NCI-H1930 (cell line): ENCODE results near the gene KLHL5.
A peak's percentile ranks its signal among the peaks of the same experiment; 100 is the strongest.

Source experiments
- DNase-seq, 2 experiments: peaks; one replicate each; lab custom pipeline; 2025; lab: John Stamatoyannopoulos, UW

KLHL5 gene

DNA sequence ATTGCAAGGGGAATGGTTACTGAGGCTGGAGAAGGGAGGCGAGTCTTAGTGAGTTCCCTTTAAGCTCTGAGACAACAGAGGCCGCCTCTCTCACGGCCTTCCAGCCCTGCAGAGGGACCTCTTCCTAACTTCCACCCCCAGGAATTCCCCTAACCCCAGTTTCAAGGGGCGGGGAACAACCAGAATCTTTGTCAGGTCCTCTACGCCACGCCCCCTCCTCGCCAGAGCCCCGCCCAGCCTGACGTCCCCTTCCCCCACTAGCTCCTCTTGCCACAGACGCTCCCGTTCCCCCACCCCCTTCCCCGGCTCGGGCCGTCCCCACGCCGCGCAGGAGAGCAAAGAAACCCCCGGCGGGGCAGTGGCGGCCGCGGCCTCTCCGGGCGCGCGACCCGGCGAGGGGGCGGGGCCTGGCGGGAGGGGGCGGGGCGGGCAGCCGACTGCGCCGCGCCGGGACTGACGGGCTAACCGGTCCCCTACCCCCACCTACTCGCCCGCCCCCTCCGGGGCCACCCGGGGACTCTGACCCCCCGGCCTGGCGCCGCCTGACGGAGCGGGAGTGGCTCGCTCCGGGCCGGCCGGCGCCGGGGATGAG is 17.6 kb upstream of the KLHL5 start:
- peak; percentile 39 to 70 for DNase-seq

DNA sequence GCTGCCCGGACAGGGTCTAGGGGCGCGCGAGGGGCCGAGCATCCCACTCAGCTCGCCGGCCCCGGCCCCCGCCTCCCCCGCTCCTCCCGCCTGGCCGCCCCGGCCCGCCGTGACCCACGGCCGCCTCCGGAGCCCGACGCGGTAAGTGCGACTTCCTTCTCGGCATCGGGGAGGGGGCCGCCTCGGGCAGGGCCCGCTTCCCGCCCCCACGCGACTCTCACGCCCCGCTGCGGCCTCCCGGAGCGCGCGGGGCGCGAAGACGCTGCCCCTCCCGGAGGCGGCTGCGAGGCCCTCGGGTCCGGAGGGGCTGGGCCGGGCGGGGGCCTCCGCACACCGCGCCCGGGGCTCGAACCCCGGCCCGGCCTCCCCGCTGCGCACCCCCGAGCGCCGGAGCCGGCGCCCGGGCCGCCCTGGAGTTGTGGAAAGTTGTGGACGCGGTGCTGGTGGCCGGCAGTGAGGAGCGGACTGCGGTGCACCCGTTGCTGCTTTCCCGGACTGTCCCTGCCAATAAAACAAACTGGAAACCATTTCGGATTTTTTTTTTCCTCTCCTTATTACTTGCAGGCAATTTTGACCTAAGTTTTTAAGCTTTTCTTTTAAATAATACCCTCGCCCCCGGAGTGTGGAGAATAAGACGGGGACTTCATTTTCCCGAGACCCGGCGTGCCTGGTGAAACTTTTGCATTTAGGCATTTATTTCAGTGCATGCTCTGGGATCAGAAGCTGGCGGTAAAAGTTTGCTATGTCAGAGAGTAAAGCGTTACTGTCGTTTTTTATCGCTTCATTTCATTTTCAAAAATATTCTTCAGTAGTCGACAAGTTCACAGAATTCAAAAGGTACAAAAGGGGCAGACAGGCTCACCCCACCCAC is 16.8 kb upstream of the KLHL5 start:
- DNase-seq = no peak

DNA sequence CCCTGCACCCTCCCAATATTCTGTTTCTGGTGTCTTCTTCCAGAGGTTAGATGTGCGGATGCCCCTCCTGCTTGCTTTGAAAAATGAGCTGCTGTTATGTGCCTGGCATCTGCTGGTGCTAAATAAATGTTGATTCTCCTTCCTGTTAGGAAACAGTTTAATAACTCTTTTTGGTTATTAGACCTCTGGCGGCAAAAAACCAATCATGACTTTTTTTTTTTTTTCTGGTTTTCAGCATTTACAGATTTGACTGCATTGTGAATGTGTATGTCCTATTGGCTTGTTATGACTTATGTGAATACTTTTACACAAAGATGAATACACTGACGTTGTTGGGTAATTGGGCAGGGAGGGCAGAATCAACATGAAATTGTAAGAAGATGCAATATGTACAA is 16.2 kb upstream of the KLHL5 start:
- DNase-seq = no peak

DNA sequence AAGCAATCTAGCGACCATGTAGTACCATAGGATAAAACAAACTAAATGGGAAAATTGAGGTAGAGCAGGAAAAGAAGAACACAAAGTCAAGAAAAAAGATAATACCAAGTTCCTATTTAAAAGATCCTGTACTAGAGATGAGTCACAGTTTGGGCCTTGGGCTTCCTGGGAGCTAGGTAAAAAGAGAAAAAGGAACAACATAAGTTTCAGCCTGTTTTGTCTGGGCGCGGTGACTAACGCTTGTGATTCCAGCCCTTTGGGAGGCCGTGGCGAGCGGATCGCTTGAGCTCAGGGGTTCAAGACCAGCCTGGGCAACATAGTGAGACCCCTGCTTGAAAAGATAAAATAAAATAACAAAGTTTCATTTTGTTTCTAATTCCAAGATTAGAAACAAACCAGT is 15.8 kb upstream of the KLHL5 start:
- DNase-seq = no peak

DNA sequence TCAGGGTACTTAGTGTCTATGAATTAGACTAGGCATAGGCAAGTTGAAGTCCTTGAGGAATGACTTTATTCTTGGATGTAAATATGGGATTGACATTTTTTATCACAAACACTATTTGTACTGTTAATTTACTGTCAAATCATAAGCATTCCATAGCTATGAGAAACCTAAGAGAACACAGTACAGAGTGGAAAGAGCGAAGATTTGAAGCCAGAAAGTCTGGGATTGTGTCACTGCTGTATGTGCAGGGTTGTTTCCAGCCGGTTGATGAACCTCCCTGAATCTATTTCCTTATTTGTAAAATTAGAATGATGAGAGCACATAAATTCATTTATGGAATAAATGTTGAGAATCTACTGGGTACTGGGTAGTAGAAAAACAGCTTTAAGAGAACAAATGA is 14.4 kb upstream of the KLHL5 start:
- DNase-seq = no peak

DNA sequence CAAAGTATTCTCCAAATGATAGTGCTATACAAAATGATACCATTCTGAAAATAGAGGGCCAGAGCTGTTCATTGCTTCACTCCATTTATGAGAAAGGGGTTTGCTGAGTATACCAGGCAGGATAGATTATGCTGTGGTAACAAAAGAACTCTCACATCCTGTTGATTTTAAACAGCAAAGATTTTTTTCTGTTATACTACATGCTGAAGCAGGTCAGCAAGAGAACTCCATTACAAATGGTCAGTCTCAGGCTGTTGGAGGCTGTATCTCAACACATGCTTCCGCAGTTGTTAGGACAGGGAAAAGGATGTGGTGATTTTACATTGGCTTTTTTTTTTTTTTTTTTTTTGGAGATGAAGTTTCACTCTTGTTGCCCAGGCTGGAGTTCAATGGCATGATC is 13.7 kb upstream of the KLHL5 start:
- DNase-seq = no peak

DNA sequence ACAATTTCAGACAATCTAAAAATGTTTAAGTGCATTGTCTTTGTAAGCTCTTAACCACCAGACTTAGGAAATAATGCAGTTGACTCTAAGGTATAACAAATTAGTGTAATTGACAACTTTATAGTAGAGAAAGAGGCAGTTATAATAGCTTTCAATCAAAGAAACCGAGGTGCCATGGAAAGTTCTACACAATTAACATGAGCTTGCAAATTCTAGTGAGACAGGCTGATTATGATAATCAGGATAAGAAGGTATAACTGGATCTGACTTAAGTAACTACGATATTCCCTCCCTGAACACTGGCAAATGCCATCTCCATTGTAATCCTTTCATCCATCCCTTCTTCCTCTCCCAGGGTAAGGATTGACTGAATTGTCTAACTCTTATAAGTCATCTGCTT is 11.4 kb upstream of the KLHL5 start:
- DNase-seq = no peak

DNA sequence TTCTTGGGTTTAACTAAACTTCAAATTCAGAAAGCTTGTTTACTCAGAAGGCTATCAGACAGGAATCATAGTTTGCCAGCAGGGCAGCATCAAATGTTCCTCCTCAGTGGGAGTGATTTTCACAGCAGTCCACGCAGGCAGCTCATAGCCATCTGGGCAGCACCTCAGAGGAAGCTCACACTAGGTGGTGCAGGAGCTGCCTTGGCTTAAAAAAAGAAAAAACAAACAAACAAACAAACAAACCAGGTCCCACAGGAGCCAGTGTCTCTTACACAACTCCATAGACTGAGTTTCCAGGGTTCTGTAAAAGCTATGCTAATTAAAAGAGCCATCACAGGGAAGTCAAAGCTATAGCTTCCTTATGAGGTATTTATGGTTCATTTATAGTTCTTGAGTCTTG is 10.5 kb upstream of the KLHL5 start:
- DNase-seq = no peak

DNA sequence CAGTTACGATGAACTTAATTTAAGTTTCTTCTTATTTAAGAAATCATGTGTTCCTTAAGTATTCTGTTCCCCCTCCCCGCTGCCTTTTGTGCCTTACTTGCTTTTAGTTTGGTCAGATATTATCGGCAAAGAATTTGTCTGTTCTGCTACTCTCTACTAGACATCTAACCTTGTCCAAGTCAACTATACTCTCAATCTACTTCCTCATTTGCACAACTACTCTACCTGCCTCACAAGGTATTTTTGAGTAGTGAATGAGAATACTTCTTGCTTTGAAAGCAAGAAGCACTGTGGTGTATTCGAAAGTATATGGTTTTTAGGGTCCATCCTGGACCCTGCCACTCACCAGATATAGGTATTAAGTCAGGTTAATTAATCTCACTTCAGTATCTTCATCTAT is 8.0 kb upstream of the KLHL5 start:
- DNase-seq = no peak

DNA sequence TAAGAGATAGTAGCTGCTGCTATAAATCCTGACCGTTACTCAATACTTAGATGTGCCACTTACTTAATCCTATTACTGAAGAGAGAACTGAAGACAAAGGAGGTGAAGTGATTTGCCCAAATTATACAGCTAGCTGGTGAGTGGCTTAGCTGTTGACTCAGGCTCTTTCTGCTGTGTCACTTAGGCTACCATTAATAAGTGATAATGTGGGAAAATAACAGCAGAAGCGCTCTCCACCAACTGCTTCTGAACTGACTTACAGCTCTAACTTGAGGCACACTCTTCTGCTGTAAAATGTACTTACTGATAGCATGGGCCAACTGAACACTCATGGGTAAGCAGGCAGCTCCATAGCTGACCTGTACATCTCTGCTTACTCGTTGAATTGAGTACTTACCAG is 7.5 kb upstream of the KLHL5 start:
- no peak for DNase-seq

DNA sequence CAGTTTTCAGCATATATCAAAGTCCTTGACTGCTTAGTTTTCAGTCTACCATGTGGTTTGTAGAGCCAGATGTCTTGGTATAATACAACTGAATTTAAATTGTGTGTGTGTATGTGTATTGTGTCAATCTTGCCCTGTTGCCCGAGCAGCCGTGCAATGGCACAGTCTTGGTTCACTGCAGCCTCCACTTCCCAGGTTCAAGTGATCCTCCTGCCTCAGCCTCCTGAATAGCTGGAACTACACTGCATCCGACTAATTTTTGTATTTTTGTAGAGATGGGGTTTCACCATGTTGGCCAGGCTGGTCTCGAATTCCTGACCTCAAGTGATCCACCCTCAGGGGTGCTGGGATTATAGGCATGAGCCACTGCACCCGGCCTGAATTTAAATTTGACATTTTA is 6.0 kb upstream of the KLHL5 start:
- DNase-seq = no peak

DNA sequence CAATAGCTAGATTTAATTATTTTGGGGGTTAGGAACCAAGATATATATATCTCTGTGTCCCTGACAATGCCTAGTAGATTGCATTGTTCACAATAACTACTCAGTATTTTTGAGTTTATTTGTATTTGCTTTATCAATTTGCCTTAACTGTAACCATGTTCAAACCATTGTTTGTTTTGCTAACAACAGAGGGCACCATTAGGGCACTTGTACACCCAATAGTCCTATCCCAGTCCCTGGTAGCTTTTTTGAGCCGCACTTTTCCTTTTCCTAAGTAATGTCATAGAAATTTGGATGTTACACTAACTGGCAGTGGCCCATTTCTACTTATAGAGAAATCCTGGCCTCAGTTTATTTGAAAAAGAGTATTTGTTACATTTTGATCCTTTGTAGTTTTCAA is 575 bp upstream of the KLHL5 start:
- no peak for DNase-seq

DNA sequence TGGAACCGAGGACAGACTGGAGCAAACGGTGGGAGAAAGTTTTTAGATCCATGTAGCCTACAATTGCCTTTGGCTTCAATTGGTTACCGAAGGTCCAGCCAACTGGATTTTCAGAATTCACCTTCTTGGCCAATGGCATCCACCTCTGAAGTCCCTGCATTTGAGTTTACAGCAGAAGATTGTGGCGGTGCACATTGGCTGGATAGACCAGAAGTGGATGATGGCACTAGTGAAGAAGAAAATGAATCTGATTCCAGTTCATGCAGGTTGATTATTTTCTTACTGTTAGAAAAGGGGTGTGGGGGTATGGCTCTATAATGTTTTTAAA is 702 bp downstream of the KLHL5 start:
- no peak for DNase-seq

DNA sequence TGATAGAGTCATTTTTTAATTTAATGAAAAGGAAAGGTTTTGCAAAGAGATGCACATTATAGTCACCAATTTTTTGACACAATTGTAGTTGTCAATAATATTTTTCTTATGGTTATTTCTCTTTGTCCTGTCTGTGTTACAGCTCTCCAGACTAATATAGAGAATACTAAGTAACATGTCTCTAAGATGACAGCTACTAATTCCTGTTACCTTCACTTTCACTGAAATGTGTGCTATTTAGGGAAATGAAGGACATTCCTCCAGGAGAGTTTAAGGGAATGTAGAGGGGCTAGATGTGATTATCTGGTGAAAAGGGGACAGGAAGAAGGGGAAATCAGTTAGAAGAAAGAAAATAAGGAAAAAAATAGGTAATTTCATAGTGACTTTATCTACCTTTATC is 1.4 kb downstream of the KLHL5 start:
- DNase-seq = no peak

DNA sequence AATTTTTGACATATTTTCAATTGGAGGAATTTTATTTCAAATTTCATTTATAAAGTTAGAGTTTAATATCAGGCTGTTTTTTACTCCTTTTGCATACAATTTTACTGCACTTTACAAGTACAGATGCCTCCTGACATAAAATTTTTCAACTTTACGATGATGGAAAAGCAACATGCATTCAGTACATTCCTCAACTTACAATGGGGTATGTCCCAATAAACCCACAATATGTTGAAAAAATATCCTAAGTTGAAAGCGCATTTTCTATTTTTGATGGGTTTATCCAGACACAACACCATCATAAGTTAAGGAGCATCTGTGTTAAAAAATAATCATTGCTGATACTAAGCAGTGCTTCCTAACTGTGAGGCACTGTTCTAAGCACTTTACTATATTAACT is 4.3 kb downstream of the KLHL5 start:
- DNase-seq = no peak

DNA sequence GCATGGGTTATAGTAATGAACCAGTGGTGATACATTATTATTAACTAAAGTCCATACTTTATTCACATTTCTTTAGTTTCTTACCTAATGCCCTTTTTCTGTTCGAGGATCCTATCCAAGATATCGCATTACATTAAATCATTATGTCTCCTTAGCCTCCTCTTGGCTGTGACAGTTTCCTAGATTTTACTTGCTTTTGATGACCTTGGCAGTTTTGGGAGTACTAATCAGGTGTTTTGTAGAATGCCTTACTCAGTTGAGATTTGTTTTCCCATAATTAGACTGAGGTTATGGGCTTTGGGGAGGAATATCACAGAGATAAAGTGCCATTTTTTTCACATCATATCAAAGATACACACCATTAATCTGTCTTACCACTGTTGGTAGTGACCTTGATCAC is 5.0 kb downstream of the KLHL5 start:
- DNase-seq = no peak

DNA sequence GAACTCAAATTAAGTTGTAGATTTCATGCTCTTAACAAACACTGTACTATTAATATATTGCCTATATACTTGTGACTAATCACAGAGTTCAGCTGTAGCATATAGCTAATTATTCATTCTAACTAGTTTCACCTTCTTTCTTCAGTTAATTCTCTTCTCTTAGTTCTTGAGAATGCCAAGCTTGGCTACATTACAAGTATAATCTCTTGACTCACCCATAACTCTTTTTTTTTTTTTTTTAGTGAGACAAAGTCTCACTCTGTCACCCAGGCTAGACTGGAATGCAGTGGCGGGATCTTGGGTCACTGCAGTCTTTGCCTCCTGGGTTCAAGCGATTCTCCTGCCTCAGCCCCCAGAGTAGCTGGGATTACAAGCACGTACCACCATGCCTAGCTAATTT is 5.4 kb downstream of the KLHL5 start:
- DNase-seq = no peak

DNA sequence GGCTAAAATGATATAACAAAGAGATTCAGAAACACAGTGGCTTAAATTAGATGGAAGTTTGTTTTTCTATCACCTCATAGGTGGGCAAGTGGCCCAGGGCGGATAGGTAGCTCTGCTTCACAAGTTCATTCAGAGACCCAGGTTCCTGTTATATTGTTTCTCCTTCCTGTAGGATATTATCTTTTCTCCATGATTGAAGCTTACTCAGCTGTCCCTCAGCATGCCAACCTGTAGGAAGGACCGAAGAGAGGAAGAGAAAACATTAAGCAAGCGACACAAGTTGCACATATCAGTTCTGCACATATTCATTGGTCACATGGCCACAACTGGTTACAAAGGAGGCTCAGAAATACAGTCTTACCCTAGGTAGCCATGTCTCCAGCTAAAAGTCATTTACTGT is 6.9 kb downstream of the KLHL5 start:
- no peak for DNase-seq

DNA sequence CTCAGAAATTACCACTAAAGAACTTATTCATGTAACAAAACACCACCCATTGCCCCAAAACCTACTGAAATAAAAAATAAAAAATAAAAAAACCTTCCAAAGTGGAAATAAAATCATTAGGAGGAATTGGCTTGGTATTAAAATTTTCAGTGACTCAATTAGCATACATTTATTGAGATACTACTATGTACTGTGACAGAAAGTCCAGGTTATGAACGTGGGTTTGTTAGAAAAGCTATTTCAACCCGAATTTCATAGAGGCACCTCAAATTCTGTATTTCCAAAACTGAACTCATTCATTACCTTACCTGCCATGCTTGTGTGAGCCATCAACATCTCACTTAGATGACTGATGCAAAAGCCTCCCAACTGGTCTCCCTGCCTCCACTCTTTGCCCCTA is 16.8 kb downstream of the KLHL5 start:
- no peak for DNase-seq

DNA sequence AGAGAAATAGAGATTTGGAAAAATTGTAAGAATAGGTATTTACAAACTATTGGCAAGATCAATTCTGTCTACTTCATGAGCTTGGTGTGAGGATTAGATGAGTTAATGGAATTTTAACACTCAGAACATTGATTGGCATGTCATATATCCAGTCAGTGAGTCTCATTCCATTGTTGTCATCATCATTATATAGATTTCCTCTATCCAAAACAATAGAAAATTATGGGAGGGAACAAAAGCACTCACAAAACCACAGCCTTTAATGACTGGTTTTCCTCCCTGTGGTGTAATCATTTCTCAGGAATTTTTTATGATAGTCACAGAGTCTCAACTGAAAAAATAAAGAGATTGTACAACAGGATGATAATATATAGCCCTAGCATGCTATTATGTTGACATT is 21.1 kb downstream of the KLHL5 start:
- DNase-seq = peak in 1 of 2 experiments; percentile 18

DNA sequence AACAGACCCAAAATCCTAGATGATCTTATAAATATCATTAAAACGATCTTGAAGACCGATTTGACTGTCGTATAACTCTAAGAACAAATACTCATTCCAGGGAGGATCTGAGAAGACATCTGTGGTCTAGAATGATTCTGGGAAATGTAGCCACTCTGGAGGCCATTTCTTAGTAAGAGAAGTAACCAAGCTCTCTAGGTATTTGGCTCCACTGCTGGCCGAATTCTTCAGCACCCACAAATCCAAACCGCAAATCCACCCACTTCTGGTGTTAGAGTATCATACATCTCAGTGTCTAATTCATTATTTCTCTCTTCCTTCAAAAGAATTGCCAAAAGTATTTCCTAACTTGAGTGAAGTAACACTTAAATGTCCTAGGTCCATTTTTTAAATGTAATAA is 23.9 kb downstream of the KLHL5 start:
- no peak for DNase-seq

DNA sequence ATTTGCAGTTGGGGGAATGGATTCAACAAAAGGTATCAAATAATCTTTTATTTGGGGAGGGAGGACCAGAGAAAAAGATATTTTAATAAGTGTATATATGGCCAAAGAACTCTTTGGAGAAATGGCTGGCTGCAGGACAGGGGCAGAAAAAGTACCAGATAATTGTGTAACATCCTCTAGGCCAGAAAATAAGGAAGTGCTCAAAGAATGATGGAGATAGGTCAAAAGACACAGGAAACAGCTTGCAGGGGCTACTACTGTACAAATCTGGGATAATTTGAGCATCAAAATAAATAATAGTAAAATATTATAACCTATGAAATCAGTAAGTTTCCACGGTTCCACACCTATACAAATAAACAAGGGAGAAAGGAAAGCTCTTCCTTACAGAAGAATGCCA is 34.8 kb downstream of the KLHL5 start:
- DNase-seq = no peak

DNA sequence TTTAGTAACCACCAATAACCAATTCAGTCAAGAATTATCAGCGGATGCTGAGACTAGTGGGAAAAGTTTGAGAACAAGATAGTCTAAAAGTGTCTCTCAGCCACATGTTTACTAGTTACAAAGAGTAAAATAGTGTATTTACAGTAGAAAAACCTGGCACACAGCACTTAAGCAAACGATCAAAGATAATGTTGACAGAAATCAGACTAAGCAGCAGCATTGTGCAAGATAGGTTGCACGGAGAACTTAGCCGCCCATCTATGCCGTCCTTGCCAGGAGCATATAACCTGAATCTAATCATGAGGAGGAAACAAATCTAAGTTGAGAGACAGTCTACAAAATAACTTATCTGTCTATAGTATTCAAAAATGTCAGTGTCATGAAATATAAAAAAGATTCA is 35.3 kb downstream of the KLHL5 start:
- DNase-seq = no peak

DNA sequence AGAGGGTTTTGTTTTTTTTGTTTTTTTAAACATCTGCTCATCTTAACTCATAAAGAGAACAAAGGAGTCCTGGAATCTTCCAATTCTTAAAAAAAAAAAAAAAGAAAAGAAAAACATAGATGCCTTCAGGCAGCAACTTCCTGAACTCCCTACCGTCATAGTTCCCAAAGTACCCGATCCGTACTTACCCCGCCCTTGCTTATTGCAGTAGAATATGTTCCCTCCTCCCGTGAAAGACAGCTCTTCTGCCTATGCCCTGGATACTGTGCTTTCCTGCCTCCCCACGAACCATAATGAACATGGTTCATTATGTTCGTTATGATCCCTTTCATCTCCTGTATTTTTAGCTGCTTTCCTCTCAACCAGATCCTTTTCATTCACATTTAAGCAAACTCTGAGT is 40.3 kb downstream of the KLHL5 start:
- no peak for DNase-seq
